ENCODE data around the gene TNXB. TPM values are rescaled to one million over a fixed set of nuclear protein-coding genes. Genes with fewer than 3 reads are reported as not detected.
A peak's percentile ranks its signal among the peaks of the same experiment; 100 is the strongest.

The TNXB gene
- total and polyA plus RNA-seq, 2 of the 4 experiments (the other 2 are of a cell fraction), result 0.05 TPM; not detected in 1

DNA sequence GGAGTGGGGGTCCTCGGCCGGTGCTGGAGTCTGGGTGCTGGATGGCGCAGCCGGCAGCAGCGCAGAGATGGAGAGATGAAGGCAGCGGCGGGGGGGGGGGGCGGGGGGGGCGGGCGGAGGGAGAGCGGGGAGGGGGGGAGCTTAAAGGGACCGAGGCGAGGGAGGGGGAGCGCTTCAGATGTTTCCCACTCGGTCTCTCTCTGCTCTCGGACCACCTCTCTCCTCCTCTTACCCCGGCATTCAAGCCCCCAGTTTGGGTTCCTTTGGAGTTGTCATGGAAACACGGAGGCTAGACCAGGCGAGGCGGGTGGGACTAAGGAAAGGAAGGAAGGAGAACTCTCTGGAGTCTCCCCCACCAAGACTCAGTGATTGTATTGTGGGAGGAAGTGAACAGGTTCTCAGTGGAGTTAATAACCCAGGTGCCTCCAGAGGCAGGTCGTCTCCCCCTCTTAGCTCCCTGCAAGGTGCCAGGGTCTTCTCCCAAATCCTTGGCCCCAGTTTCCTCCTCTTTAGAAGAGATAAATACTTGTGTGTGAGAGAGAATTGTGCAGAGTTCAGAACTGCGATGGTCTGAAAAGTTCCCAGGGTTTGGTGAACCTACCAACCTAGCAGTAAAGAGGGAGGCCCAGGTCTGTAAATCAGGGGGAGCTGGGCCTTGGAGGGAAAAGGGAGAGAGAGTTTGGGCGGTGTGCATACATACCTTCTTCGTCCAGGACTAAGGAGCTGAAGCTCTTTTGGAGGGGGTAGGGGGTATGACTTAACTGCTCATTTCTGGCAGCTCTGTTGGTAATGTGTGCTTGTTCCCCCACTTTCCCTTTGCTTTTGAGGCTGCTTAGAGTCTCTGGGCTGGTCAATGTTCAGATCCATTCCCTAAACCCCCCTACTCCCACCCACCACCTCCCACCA, 43.0 kb upstream of the TNXB start, which contains the start of gene PRRT1:
Gene PRRT1 (minus strand): TSS at position 77 of the 906 bp plus-strand sequence. CDS start 112 bp downstream, outside the sequence.
- Histone ChIP-seq H2AK5ac (ENCODE audit: low read depth, low read length) (peak within 1 kb of the TSS; percentile 80), H2AK9ac (replicated peaks; ENCODE audit: low read depth, low read length, poor library complexity) (peak within 1 kb of the TSS; percentile 80), H3K9ac (ENCODE audit: low read depth, low read length) (peak within 1 kb of the TSS; percentile 70), H3K4me1 (ENCODE audit: control insufficient read depth, insufficient read depth, low read length) (peaks cover 23% of the 10 kb centered on the region), H3K18ac (ENCODE audit: low read depth, low read length) (peak within 1 kb of the TSS; percentile 26; the same call in 1 of the 2 replicates), H3K14ac (replicated peaks; ENCODE audit: low read depth, low read length) (peak within 1 kb of the TSS; percentile 82), H3K9me3 (ENCODE audit: control insufficient read depth, insufficient read depth, low read length) (peaks cover 2% of the 10 kb centered on the region; the same call in 1 of the 2 replicates), H3K27ac (ENCODE audit: insufficient read depth, low read length) (peak within 1 kb of the TSS; percentile 84; the same call in 1 of the 2 replicates), H4K91ac (ENCODE audit: insufficient read depth, low read depth, low read length) (peak within 1 kb of the TSS; percentile 73), H3K4me3 (ENCODE audit: insufficient read depth, low read depth, low read length) (peak within 1 kb of the TSS; percentile 67), H3K4me2 (ENCODE audit: low read depth, low read length) (peak within 1 kb of the TSS; percentile 85), H2BK5ac (ENCODE audit: low read depth, low read length, poor library complexity, severe bottlenecking) (peak within 1 kb of the TSS; percentile 81), H3K23ac (ENCODE audit: low read depth, low read length) (peak within 1 kb of the TSS; percentile 96), H3K79me1 (ENCODE audit: low read depth in 1 of 2, low read length in 2 of 2) (peaks cover 6 to 34% of the 10 kb centered on the region in 2 experiments), H3K36me3 (ENCODE audit: control insufficient read depth, insufficient read depth, low read length) (peaks cover 4% of the 10 kb centered on the region; the same call in 1 of the 2 replicates), H2BK120ac (ENCODE audit: low read depth, low read length) (peak within 1 kb of the TSS; percentile 78), H2AFZ (replicated peaks; ENCODE audit: low read length, poor library complexity) (peak within 1 kb of the TSS; percentile 96), H4K20me1 (ENCODE audit: insufficient read depth, low read length) (no peaks in the 10 kb centered on the region), H2BK20ac (ENCODE audit: low read depth, low read length) (peak within 1 kb of the TSS; percentile 57), H3K9me1 (ENCODE audit: insufficient read depth, low read length) (0 out of 2 replicates have a peak, but pooled peaks cover 4% of the 10 kb centered on the region), H4K8ac (ENCODE audit: low read depth in 2 of 2, low read length in 2 of 2) (peak within 1 kb of the TSS; percentile 75 to 96), H2BK15ac (ENCODE audit: low read depth, low read length) (peak within 1 kb of the TSS; percentile 59; the same call in 2 of the 3 replicates), H3K4ac (ENCODE audit: low read depth, low read length) (peak within 1 kb of the TSS; percentile 84), H3K56ac (ENCODE audit: extremely low read depth, insufficient read depth, low read length) (no peak within 1 kb of the TSS), H4K5ac (ENCODE audit: low read depth, low read length) (peak within 1 kb of the TSS; percentile 87), H3K27me3 (ENCODE audit: control insufficient read depth, insufficient read depth, low read length) (peaks cover 14% of the 10 kb centered on the region)
- ATAC-seq (ENCODE audit: low read depth), result no peak
- POLR2A ChIA-PET (ENCODE audit: unreplicated experiment), result interaction anchor here (0.7 kb wide), 1 partner anchor 16 kb away, joined by 6 read pairs; no protein-coding TSS in a partner anchor
- intact Hi-C loops (cut with micrococcal nuclease) (loop anchor here (2.0 to 10.0 kb wide), 3 partner anchors 25 to 250 kb away; partner anchors contain the start of genes AGPAT1 and ZBTB12), dilution Hi-C loops (cut with HindIII; ENCODE audit: low sequenced_read_pairs, unreplicated experiment) (no loop called here), in situ Hi-C loops (cut with MboI; ENCODE audit: low sequenced_read_pairs) (no loop called here)
- BruUV-seq (replicated peaks), result no TSS peak
- no peak for DNase-seq
- WGBS, 2 experiments (ENCODE audit: extremely low coverage in 2 of 2, insufficient read length in 1 of 2), result no CpG with 5 or more reads among the region's 24 CpGs
- CTCF ChIA-PET, result no interaction called here
- TF ChIP-seq SMC3 (IDR thresholded peaks at IDR 0.05; ENCODE audit: low read depth, low read length) (no peak), RCOR1 (IDR thresholded peaks at IDR 0.05; ENCODE audit: insufficient replicate concordance, low read length) (no peak), RFX5 (IDR thresholded peaks at IDR 0.05; ENCODE audit: low read depth, low read length) (no peak), FOS (IDR thresholded peaks at IDR 0.05; ENCODE audit: low read depth, low read length) (no peak), POLR2A (IDR thresholded peaks at IDR 0.05; ENCODE audit: low read depth, low read length) (no peak), CHD1 (IDR thresholded peaks at IDR 0.05; ENCODE audit: low read depth, low read length) (no peak), NFE2L2 (IDR thresholded peaks at IDR 0.05; ENCODE audit: low read depth, low read length) (no peak), MAZ (IDR thresholded peaks at IDR 0.05; ENCODE audit: borderline replicate concordance, low read depth, low read length) (0 out of 2 replicates have a peak, but pooled peaks have one; percentile 7), MAFK (IDR thresholded peaks at IDR 0.05; ENCODE audit: low read depth, low read length) (no peak)
